Right cardiac atrium (tissue), 5 donors: ENCODE data around the gene ELMO1. TPM values are rescaled to one million over a fixed set of nuclear protein-coding genes. Genes with fewer than 3 reads are reported as not detected.

Experiments
- ATAC-seq, 2 donors: fragments of 200-7000 bp; cut with Tn5 transposase; one replicate each; pipeline versions ENCODE4 v1.8.0 to v1.9.1; 2020; ENCODE audit warnings: moderate library complexity in 2 of 2, mild to moderate bottlenecking in 1 of 2
- DNase-seq, 3 donors: peaks; one replicate each; pipeline ENCODE4 v3.0.0-alpha.2; 2020
- H3K27ac ChIP-seq: one replicate; pipeline ENCODE4 v1.5.1; 2013; ENCODE audit warnings: mild to moderate bottlenecking, low read length, control low read depth, moderate library complexity
- H3K27me3 ChIP-seq: one replicate; pipeline ENCODE4 v1.6.1; 2013; ENCODE audit not compliant: control insufficient read depth, insufficient read depth
- H3K4me1 ChIP-seq: one replicate; pipeline ENCODE4 v1.6.1; 2013; ENCODE audit warnings: low read length; ENCODE audit not compliant: control insufficient read depth, insufficient read depth
- H3K4me3 ChIP-seq: one replicate; pipeline ENCODE4 v1.5.1; 2013; ENCODE audit warnings: low read length, control low read depth
- H3K9me3 ChIP-seq: one replicate; pipeline ENCODE4 v1.6.1; 2013; ENCODE audit warnings: low read length; ENCODE audit not compliant: control insufficient read depth
- WGBS: extraction: QIAGEN DNeasy Blood & Tissue Kit; methylation state at CpG from one replicate; pipeline ENCODE4 v1.1.7; 2013; 5-methylcytosine and 5-hydroxymethylcytosine counted together
- intact Hi-C, 4 donors: fragments of 100-400 bp; cut with DNase I; formaldehyde crosslinking; loops; one replicate each; pipeline versions ENCODE4 v1.11.0 to v1.14.0; 2022 to 2023
- polyA plus RNA-seq: library from polyadenylated mRNA; stranded (reverse); fragments of 200-250 nt; gene quantifications from one replicate; pipeline ENCODE4 v1.2.3, GENCODE V29; 2013
- total RNA-seq, 4 donors: library from RNA; stranded (reverse); fragmentation: NEBNext Ultra II Directional; extraction: Animal tissue kit (Norgen Biotek cat#: 25700); gene quantifications; one replicate each; pipeline ENCODE4 v1.2.1, GENCODE V29; 2021
- donor health status: healthy with polysubstance abuse.
- donor health status: DM: no; HTN: yes; CAD: no.
- donor health status: DM: no; HTN: no; CAD: no.
- donor health status: DM: no; HTN: yes; CAD: no; lungs with severe emphysema.
- donor health status: DM: yes; HTN: yes; CAD: no.

ELMO1 gene
- total and polyA plus RNA-seq, 5 donors: 11.8 to 20.8 (median 18.8) TPM

GRCh38 chr7:37304921-37305320 is 143.7 kb downstream of the ELMO1 start:
- Histone ChIP-seq H3K4me1 (no peaks in the 10 kb centered on the region), H3K4me3 (no peak overlapping the region), H3K9me3 (no peaks in the 10 kb centered on the region), H3K27ac (no peak overlapping the region), H3K27me3 (no peaks in the 10 kb centered on the region)
- WGBS: 77% methylated on average over 3 of the region's 3 CpGs
- no peak for DNase-seq
- ATAC-seq: no peak
- intact Hi-C loops: no loop called here

DNA sequence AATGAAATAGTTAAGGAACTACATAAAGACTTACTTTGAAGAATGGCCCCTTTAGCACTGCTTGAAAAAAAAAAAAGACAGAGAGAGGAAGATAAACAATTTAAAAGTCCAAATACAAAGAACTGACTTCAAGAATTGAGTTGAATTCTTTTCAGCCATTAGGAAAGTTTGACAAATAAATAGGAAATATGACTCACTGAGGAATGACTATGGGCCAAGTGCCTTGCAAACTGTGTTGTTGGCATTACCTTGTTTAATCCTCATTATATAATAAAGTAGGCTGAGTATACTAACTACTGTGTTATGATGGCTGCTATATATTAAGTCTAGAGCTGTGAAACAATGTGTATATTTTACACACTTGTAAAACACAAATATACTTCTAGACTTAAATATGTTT is 151.1 kb downstream of the ELMO1 start:
- Histone ChIP-seq H3K27me3 (no peaks in the 10 kb centered on the region), H3K4me1 (no peaks in the 10 kb centered on the region), H3K4me3 (no peak overlapping the region), H3K27ac (no peak overlapping the region), H3K9me3 (no peaks in the 10 kb centered on the region)
- intact Hi-C loops: no loop called here
- no peak for DNase-seq
- ATAC-seq: peak in 1 of 2 donors; percentile 67

- intact Hi-C loops: no loop called here
- H3K4me1 ChIP-seq: no peaks in the 10 kb centered on the region
- no peaks in the 10 kb centered on the region for H3K27me3 ChIP-seq
- no peak overlapping the region for H3K27ac ChIP-seq
- no peak for ATAC-seq
- 37% methylated on average over 1 of the region's 1 CpG for WGBS
- no peaks in the 10 kb centered on the region for H3K9me3 ChIP-seq
- no peak overlapping the region for H3K4me3 ChIP-seq
- no peak for DNase-seq
Observed at GRCh38 chr7:37295401-37295800, 153.3 kb downstream of the ELMO1 start.

- Histone ChIP-seq H3K9me3 (no peaks in the 10 kb centered on the region), H3K4me1 (peaks cover 4% of the 10 kb centered on the region), H3K4me3 (no peak overlapping the region), H3K27me3 (no peaks in the 10 kb centered on the region), H3K27ac (no peak overlapping the region)
- ATAC-seq (no peak), DNase-seq (no peak)
- intact Hi-C loops: no loop called here
Observed at GRCh38 chr7:37290731-37291130, 157.9 kb downstream of the ELMO1 start.

GRCh38 chr7:37289781-37290180 is 158.9 kb downstream of the ELMO1 start:
- intact Hi-C loops: loop anchor here in 2 of 4 donors (5.0 to 10.0 kb wide), 3 partner anchors 65 to 205 kb away; partner anchors contain the start of gene ELMO1 (in 1 of the 2)
- H3K9me3 ChIP-seq: no peaks in the 10 kb centered on the region

GRCh38 chr7:37289367-37289766 is 159.3 kb downstream of the ELMO1 start:
- H3K27me3 ChIP-seq: no peaks in the 10 kb centered on the region
- ATAC-seq: peak in 1 of 2 donors; percentile 36
- WGBS: 34% methylated on average over 3 of the region's 3 CpGs
- intact Hi-C loops: loop anchor here in 2 of 4 donors (5.0 to 10.0 kb wide), 3 partner anchors 65 to 205 kb away; partner anchors contain the start of gene ELMO1 (in 1 of the 2)
- peaks cover 7% of the 10 kb centered on the region for H3K4me1 ChIP-seq
- DNase-seq: no peak
- H3K4me3 ChIP-seq: no peak overlapping the region
- H3K9me3 ChIP-seq: no peaks in the 10 kb centered on the region
- peak overlapping the region; percentile 64 for H3K27ac ChIP-seq

More at GRCh38 chr7:37289781-37290180, 158.9 kb downstream of the ELMO1 start:
- WGBS: 64% methylated on average over 1 of the region's 1 CpG
- DNase-seq (no peak), ATAC-seq (no peak)
- Histone ChIP-seq H3K4me1 (peaks cover 6% of the 10 kb centered on the region), H3K4me3 (no peak overlapping the region), H3K27ac (no peak overlapping the region), H3K27me3 (no peaks in the 10 kb centered on the region)

DNA sequence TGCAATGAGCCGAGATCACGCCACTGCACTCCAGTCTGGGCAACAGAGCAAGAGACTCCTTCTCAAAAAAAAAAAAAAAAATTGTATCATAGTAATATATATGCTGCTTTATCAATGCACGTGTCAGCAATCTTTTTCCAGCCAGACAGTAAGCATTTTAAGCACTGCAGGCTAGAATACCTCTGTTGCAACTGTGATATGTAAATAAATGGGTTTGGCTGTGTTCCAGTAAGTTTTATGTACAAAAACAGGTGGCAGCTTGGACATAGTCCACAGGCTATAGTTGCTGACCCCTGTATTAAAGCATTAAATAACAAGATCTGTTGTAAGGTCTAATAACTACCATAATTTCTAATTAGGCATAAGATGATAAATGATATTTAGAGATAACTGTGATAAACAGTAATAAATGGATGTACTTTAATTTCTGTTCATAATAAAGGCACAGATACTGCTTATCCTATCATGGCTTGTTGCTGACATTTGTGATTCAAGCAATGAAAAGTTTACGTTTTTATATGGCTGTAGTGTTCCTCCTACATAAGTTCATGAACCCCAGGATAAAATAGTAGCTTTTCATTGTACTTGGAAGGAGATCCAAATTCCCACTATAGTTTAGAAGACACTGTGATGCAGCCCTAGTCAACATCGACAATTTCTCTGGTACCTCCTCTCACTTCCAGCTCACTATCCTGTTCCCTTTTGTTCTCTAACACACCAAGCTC is 161.4 kb downstream of the ELMO1 start:
- intact Hi-C loops: loop anchor here in 2 of 4 donors (5.0 to 10.0 kb wide), 3 partner anchors 68 to 208 kb away; partner anchors contain the start of gene ELMO1 (in 1 of the 2)
- WGBS: 49% methylated on average over 5 of the region's 5 CpGs
- no peak for DNase-seq
- Histone ChIP-seq H3K9me3 (no peaks in the 10 kb centered on the region), H3K4me3 (no peak overlapping the region), H3K27me3 (no peaks in the 10 kb centered on the region), H3K4me1 (peaks cover 14% of the 10 kb centered on the region), H3K27ac (no peak overlapping the region)
- no peak for ATAC-seq

DNA sequence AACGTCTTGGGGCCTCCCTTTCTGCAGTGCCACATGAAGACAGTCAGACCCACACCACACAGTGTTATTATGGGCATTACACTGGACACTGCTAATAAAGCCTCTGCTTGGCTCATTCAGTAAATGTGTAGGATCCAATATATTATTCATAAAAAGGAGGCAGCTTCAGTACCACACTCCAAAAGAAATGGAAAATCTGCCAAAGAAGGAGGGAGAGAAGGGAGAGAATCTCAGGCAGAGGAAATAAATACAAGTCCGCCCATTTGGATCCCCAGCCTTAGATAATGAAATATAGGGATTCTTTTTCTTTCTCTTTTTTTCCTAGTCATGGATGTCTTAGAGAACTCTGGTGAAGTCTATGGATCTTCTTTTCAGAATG is 162.2 kb downstream of the ELMO1 start:
- Histone ChIP-seq H3K4me3 (no peak overlapping the region), H3K9me3 (no peaks in the 10 kb centered on the region), H3K27ac (no peak overlapping the region), H3K4me1 (peaks cover 20% of the 10 kb centered on the region), H3K27me3 (no peaks in the 10 kb centered on the region)
- intact Hi-C loops: loop anchor here in 2 of 4 donors (5.0 to 10.0 kb wide), 3 partner anchors 68 to 208 kb away; partner anchors contain the start of gene ELMO1 (in 1 of the 2)
- DNase-seq (no peak), ATAC-seq (peak in 1 of 2 donors; percentile 5)
- 39% methylated on average over 2 of the region's 2 CpGs for WGBS

DNA sequence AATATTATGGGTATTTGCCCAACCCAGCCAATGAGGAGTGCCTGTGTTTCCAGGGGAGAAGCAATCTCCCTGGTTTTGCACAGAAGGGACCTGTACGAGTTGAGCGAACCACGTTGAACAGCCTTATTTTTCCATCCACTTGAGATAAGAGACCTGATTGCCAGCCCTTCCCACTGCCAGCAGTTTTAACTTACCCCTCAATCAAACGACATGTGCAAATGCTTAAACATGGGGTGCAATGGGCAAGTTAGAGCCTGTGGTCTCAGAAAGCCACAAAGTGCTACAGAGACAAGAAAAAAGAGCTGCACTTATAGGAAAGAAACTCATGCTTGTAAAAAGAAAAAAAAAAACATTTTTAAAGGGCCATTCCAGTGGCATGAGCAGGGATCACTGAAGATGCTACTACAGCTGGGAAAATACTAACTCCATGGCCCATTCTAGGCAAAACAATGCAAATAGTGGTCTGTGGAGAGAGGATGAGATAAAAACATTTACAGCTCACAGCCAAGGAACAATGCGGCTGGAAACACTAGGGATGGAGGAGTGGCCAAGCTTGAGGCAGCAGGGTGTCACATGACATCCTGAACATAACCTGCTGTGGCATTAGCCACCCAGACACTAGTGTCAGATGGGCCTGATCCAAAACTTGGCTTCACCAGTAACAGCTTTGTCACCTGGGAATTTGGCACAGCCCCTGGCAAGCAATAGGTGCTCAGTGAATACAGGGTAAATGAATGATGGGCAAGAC is 162.8 kb downstream of the ELMO1 start:
- intact Hi-C loops: loop anchor here in 2 of 4 donors (5.0 to 10.0 kb wide), 3 partner anchors 69 to 209 kb away; partner anchors contain the start of gene ELMO1 (in 1 of the 2)
- Histone ChIP-seq H3K27me3 (no peaks in the 10 kb centered on the region), H3K4me1 (peaks cover 20% of the 10 kb centered on the region), H3K27ac (no peak overlapping the region), H3K9me3 (no peaks in the 10 kb centered on the region), H3K4me3 (no peak overlapping the region)
- 29% methylated on average over 5 of the region's 5 CpGs for WGBS
- peak; percentile 73 to 85 for ATAC-seq
- DNase-seq: no peak

DNA sequence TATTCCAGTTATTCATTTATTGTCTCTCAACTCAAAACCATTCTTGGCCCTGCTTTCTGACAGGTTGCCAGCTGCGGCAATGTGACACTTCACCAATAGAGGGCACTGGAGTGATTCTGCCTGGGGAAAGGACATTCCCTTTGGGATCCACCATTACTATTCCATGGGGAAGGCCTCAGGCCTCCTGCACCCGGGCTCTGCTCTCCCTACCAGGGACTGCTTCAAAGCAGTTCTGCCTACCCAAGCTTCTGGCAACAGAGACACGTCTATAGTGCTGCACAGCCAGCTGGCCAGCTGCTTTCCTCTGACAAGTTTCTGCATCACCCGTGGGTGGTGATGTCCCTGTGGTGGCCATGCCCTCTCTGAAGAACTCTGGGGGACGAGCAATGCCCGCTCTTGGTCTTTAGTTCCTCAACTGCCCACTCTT is 163.8 kb downstream of the ELMO1 start:
- ATAC-seq (peak; percentile 51 to 58), DNase-seq (peak; percentile 25 to 79 (median 74))
- intact Hi-C loops: loop anchor here in 2 of 4 donors (5.0 to 10.0 kb wide), 3 partner anchors 70 to 210 kb away; partner anchors contain the start of gene ELMO1 (in 1 of the 2)
- no peaks in the 10 kb centered on the region for H3K9me3 ChIP-seq
- peak overlapping the region; percentile 3 for H3K27ac ChIP-seq
- 53% methylated on average over 6 of the region's 6 CpGs for WGBS
- no peaks in the 10 kb centered on the region for H3K27me3 ChIP-seq
- H3K4me1 ChIP-seq: peaks cover 20% of the 10 kb centered on the region
- H3K4me3 ChIP-seq: no peak overlapping the region

GRCh38 chr7:37284285-37284684 is 164.4 kb downstream of the ELMO1 start:
- ATAC-seq (peak in 1 of 2 donors; percentile 30), DNase-seq (no peak)
- intact Hi-C loops: loop anchor here in 2 of 4 donors (10.0 kb wide), 2 partner anchors 71 to 211 kb away; no protein-coding TSS in a partner anchor
- no peaks in the 10 kb centered on the region for H3K27me3 ChIP-seq
- 67% methylated on average over 4 of the region's 4 CpGs for WGBS
- H3K27ac ChIP-seq: peak overlapping the region; percentile 78
- no peaks in the 10 kb centered on the region for H3K9me3 ChIP-seq
- H3K4me3 ChIP-seq: no peak overlapping the region
- H3K4me1 ChIP-seq: peaks cover 18% of the 10 kb centered on the region
